GM21515 (cell line): Measurements from ENCODE around the gene SMKR1.
A peak's percentile ranks its signal among the peaks of the same experiment; 100 is the strongest.
"Not testable (repeated sequence)": the region's sequence is repeated elsewhere in the genome, so short reads cannot be mapped to it uniquely, and the experiment has no call there.

Experiments used
- ATAC-seq: cut with Tn5 transposase; IDR thresholded peaks from one replicate; pipeline ENCODE4 v1.9.1; 2021; ENCODE audit not compliant: unreplicated experiment

Gene SMKR1

DNA sequence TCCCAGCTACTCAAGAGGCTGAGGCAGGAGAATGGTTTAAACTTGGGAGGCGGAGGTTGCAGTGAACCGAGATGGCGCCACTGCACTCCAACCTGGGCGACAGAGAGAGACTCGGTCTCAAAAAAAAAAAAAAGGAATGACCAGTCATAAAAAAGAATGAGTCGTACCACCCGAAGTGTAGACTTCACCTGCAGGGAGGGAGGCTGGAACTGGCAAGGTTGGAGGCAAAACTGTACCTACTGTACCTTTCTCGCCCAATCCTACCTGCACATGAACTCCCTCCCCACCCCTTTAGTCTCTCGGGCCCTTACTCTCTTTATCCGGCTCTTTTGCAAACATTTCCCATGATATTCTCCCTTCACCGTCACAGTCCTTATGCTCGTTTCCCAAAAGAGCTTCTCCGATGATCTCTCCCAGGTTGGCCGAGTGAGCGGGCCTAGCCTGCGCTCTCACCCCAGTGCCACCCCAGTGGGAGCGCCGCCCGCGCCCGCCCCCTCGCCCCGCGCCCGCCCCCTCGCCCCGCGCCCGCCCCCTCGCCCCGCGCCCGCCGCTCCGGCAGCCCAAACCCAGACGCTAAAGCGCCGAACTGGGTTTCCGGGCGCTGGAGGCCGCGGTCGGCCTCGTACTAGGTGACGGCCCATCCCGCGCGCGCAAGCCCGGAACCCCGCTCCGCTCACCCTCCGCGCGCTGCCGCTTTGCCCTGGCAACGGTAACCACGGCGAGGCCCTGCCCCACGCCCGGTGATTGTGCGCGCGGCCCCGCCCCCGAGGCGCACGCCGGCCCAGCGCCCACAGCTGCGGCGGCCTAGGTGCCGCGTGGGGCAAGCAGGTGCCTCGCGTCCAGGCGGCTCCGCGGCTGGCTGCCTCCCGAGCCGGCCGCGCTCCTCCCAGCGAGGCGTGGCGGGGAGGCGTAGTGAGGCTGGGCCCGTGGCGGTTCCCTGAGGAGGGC, at the start of gene SMKR1:
TSS of gene SMKR1 (plus strand) at position 772 of the 948 bp plus-strand sequence. CDS start 294 bp downstream, outside the sequence.
- peak; percentile 91 for ATAC-seq

DNA sequence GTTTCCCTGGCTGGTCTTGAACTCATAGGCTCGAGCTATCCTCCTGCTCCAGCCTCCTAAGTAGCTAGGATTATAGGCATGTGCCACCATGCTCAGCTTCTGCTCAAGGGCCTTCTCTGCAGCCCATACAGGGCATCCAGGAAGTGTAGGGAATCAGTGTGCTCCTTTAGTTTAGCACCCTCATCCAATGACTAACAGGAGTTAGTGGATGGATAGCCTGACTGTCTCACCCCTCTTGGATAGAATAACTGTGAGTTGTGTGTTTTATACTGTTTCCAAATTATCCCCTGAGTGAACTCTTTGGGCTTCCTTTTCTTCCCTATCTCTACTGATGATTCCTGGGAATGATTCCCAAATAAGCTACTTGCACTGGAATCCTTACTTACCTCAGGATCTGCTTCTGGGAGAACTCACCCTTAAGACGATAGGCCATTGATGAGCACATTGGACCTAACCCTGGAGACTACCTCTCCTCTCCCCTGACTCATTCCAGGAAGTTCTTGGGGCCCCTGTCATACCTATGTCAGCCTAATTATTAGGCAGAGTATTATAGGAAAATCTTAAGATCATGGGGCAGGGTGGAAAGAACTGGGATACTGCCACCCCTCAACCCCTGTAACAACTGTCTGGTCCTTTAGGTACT, 49.6 kb upstream of the SMKR1 start:
- ATAC-seq: no peak

DNA sequence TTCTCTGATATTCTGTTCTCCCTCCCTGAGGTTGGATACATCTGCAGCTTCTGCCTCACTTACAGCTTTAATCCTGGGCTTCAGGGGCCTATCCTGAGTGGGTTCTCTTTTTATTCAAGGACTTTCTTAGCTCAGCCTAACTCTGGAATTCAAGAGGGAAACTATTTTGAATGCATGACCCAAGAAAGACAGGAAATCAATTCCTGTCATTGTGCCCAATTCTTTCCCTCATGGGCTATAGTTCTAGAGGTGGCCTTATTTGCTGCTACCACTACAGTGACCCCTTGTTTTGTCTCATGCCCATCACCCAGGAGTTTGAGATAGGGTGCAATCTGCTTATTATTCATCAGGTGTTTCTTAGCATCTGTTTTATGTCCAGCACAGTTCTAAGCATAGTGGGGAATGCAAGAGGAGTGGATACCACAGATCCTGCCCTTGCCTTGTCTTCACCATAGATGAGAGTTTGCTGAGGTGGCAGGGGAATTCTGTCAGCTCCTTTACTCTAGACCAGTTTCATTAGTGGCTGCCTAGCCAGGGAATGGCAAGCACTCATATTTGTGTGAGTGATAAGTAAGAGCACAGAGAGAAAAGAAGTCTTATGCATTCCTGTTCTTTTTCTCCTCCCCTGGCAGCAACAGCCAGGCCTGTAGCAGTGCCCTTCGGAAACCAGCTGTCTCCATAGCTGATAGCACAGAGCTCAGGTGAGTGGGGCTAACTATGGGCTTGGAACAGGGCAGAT, 48.7 kb upstream of the SMKR1 start:
- ATAC-seq: no peak

DNA sequence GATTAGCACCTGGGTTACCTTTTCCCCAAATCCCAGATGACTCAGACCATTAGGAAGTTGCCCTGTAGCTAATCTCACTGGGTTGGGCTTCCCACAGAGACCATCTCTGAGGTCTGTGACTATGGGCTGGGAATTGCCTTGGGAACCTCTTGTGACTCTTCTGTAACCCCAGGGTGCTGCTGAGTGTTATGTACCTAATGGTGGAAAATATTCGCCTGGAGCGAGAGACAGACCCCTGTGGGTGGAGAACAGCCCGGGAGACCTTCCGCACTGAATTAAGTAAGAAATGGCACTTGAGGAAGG, 48.1 kb upstream of the SMKR1 start:
- no peak for ATAC-seq

DNA sequence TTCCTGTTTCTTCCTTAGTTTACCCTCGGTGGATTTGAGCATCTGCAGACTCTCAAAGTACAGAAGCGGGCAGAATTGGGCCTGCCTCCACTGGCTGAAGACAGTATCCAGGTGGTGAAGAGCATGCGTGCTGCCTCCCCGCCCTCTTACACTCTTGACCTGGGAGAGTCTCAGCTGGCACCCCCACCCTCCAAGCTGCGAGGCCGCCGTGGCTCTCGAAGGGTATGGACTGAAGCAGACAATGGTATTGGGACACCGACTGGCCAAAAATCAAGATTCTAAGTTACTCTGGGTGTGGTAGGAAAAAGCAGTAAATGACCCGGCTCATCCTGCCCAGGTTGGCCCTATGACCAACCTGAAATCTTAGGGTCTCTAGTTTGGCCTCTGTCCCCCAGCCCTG, 45.9 kb upstream of the SMKR1 start:
- ATAC-seq: no peak

DNA sequence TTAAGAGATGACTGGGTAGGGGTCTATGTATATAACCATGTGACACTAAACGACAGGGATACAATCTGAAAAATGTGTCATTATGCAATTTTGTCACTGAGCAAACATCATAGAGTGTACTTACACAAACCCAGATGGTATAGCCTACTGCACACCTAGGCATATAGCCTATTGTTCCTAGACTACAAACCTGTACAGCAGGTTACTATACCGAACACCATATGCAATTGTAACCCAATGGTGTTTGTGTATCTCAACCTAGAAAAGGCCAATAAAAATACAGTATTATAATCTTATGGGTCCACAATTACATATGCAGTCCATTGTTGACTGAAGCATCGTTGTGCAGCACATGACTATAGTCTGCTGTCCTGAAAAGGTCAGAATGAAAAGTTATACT, 45.2 kb upstream of the SMKR1 start:
- ATAC-seq: no peak

DNA sequence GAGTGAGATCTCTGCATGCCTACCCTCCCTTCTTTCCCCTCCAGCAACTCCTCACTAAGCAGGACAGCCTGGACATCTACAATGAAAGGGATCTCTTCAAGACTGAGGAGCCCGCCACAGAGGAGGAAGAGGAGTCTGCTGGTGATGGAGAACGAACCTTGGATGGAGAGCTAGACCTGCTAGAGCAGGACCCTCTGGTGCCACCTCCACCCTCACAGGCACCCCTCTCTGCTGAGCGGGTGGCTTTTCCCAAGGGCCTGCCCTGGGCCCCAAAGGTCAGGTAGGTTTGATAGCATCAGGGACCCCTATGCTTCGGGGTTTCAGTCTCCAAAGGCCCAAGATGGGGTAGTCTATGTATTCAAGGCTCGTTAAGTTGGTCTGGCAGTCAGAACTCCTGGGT, 44.2 kb upstream of the SMKR1 start:
- no peak for ATAC-seq

DNA sequence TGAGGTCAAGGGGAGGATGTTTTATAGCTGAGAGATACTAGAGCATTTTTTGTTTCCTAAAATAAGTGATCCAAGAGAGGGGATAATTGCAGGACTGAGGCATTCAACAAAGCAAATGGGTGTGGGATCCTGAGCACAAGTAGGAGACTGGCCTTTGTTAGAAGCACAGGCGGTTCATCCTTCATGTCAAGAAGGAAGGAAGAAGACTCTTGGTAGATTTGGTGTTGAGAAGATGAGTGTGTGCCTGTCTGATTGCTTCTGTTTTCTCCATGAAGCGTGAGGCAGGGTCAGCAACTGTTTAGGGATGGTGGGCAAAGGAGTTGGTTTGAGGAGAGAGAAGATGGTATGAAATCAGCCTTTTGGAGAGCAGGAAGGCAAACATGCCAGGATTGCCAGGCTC, 40.5 kb upstream of the SMKR1 start:
- no peak for ATAC-seq

DNA sequence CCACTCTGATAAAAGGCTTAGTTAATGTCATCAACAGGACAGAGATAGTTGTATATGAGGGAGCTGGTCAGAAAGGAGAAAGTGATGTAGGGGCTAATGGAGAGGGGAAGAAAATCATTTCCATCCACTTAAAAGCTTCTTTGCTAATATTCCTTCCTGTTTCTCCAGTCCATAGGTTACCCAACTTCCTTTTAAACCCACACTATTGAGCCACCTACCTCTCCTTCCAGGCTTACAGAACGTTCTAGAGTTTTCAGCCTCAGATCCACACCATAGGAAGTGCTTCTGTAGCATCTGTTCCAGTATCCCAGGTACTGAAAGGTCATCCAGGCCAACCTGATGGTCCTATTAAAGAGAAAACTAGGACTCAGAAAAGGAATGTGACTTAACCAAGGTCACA, 39.9 kb upstream of the SMKR1 start:
- ATAC-seq: no peak

DNA sequence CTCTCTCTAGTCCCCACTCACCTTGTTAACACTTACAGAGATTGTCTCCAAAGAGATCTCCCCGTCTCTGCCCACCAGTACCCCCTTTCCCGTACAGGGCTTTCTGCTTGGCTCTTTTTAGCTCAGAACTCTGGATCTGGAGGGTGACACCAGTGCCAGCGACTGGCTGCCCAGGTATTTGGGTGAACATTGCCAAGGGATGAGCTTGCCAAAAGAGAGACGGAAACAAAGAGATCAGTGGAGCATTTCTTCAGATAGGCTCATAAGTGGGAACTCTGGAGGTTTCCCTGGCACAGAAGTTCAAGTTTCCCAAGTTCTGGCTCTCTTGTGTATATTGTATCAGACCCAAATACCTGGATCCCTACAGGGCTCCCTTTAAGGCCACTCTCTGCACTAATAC, 38.1 kb upstream of the SMKR1 start:
- no peak for ATAC-seq

DNA sequence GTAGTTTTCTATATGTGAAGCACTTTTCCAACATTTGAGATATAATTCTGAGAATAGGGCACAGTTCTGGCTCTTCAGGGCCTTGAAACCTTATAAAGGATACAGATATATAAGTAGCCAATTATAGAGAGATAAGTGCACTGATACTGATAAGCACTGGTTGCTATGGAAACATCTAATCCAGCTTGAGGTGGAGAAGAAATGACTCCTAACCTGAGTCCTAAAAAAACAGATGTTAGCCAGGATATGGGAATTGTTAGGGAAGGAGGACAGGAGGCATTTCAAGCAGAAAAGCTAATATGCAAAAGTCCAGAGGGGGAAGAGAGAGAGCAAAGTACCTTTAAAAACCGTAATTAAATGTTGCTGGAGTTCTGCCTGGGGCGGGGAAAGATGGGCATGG, 37.3 kb upstream of the SMKR1 start:
- ATAC-seq: no peak

DNA sequence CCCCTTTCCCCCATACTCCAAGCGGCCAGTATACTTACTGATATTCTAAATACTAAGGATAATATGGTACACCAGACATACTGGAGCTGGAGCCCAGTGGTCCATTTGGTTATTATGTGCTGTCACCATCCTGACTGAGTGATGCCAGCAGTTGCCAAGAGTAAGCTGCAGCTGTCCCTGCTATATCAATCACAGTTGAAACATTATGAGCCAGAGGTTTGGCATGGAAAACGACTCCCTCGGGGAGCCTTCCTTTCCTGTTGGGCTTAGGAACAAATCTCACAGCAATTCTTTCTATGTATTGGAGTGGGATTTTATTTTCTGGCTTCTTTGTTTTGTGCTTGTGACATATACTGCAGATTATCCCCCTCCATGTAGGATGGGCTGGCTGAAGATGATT, 35.5 kb upstream of the SMKR1 start:
- ATAC-seq: no peak

DNA sequence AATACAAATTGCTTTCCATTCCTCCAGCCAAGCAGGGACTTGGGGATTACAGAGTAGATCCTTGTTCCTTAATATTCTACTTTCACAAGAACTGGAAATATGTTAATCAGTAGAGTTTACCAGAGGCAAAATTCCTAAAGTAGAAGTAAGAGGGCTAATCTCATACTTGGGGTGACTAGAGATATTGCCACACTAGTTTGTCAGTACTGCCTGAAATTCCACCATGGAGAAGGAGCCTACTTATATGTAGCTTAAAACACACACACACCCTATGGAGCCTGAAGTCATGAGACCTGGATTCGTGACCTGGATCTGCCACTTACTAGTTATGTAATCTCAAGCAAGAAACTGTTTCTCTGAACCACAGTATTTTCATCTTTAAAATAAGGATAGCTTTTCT, 34.2 kb upstream of the SMKR1 start:
- no peak for ATAC-seq

DNA sequence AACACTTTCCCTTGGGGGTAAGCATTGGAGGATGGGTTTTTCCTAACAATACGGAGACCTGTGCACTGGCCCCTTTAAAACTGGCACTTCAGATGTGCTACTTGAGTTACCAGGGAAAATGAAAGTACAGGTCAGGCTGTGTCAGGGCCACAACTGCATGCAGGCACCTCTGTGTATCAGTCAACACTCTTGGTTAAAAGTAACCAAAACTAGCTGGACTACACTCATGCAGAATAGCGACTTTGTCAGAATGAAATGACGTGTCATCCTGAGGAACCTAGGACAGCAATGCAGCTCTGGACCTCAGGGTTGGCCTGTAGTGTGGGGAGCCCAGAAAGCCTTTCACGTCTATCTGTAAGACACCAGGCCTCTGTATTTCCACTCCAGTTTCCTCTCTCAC, 33.8 kb upstream of the SMKR1 start:
- ATAC-seq: no peak

DNA sequence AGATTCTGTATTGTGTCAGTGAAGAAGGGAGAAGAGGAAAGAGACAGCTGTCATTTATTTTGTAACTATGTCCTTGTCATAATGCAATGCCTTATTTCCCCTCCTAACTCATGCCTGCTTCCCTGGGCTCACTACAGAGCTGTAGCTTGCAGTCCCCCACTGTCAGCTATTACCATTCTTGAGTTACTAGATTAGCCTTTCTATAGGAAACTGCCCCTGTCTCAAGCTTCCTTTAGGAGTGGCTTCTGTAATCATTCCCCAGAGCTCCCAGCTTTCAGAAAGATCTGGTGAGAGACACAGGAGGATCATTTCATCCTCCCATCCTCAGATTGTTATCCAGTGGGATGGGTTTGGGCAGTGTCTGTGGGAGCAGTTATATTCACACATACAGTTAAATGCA, 32.4 kb upstream of the SMKR1 start:
- ATAC-seq: no peak

DNA sequence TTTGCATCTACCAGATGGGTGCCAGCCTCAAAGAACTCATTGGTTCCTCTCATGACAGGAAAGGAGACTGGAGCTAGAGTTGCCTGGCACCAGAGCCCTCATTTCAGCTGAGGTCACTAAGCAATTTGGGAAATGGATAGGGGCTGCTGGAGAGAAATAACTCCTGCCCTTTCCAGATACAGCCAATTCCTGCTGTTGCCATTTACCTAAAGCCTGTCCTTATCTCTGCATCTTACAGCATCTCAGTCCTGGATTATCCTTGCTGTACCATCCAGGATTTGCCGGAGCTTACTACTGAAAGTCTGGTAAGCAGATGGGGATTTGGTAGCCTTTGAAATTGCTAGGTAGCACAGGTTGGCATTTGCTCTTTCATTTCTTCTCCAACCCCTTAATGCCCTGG, 31.9 kb upstream of the SMKR1 start:
- no peak for ATAC-seq

DNA sequence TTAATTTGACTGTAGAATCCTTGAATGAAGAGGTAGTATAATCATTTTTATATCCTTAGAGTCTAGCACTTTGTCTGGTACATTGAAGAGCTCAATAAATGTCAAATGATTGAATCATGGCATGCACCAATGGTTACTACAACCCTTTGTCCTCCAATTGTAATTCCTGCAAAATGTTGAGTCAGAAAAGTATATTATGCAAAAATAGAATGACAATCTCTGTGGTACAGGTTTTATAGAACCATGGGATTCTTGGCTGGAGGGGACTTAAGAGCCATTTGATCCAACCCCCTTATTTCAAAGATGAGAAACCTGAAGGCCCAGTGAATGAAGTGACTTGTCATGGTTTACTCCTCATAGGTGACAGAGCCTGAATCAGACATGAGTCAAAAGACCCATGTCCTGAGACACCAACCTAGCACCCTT, 30.9 kb upstream of the SMKR1 start:
- ATAC-seq: no peak

DNA sequence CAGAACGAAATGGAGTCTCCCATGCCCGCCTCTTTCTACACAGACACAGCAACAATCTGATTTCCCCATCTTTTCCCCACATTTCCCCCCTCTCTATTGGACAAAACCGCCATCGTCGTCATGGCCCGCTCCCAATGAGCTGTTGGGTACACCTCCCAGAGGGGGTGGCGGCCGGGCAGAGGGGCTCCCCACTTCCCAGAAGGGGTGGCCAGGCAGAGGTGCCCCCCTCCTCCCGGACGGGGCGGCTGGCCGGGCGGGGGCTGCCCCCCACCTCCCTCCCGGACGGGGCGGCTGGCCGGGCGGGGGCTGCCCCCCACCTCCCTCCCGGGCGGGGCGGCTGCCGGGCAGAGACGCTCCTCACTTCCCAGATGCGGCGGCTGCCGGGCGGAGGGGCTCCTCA, 26.4 kb upstream of the SMKR1 start:
- not testable (repeated sequence) for ATAC-seq

DNA sequence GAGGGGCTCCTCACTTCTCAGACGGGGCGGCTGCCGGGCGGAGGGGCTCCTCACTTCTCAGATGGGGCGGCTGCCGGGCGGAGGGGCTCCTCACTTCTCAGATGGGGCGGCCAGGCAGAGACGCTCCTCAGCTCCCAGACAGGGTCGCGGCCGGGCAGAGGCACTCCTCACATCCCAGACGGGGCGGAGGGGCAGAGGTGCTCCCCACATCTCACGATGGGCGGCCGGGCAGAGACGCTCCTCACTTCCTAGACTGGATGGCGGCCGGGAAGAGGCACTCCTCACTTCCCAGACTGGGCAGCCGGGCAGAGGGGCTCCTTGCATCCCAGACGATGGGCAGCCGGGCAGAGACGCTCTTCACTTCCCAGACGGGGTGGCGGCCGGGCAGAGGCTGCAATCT, 25.9 kb upstream of the SMKR1 start:
- ATAC-seq: not testable (repeated sequence)

DNA sequence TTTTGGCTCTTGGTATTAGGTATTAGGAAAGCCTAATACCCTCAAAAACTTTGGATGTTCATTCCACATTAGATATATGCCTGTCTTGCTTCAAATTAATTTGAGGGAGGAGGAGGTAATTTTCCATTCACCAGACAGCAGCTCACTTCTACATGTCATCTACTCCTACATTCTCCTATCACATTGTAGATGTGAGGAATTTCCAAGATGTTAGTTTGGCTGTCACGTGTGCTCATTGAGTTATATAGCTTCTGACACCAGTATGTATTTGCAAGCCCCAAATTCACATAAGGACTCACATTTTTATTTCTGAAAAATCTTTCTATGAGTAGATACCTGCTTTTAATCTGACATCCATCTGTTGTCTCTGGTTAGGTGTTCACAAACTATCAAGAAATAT, 22.5 kb upstream of the SMKR1 start:
- no peak for ATAC-seq

DNA sequence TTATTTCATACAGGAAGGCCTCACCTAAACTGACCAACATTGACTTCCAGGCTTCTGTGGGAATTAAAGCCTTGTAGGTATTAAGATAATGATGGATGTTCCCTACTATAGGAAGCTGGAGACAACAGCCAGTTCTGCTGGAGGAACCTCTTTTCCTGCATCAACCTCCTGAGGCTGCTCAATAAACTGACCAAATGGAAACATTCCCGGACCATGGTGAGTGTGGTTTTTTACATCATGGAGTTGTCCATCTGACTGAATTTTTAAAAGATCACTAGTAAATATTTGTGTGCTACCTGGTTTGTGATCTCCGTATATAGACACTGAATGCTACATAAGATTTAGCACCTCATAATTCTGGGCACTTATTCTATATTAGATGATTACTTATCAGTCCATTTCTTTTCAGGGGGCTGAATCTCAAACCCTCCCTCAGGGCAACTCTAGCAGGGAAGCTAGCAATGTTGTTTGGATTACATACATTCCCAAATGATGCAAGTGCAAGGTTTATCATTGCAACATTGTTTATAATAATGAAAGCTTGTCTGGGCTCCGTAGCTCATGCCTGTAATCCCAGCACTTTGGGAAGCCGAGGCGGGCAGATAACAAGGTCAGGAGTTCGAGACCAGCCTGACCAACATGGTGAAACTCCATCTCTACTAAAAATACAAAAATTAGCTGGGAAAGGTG, 21.5 kb upstream of the SMKR1 start:
- ATAC-seq: no peak
